ENCODE measurements around the gene VARS2. TPM values are rescaled to one million over a fixed set of nuclear protein-coding genes. Genes with fewer than 3 reads are reported as not detected.

Gene VARS2
- total and polyA plus RNA-seq, 4 donors, result 9.4 to 23.3 (median 16.3) TPM

DNA sequence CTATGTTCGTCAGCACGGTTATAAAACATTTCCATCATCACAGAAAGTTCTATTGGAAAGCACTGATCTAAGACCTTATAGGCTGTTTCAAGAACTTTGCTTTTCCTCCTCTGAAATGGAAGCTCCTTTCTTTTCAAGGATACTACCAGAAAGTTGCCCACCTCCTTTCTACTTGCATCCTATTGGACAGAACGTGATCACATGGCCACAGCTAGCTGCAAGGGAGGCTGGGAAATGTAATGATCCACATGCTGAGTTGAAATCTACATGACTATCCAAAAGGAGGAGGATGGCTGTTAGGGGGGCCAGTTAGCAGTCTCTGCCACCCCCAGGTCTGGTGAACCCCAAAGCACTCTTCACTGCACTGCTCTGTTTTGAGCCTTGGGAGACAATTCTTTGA is 14.6 kb downstream of the VARS2 start:
- no peak for DNase-seq (ENCODE audit: low spot score)
- H3K36me3 ChIP-seq (ENCODE audit: control insufficient read depth in 4 of 4, insufficient read depth in 3 of 4, low read depth in 1 of 4, low read length in 3 of 4), result peaks cover 4 to 28% (median 9%) of the 10 kb centered on the region in 4 donors
- no peaks in the 10 kb centered on the region for H3K4me1 ChIP-seq (ENCODE audit: control insufficient read depth in 4 of 4, insufficient read depth in 4 of 4, low read length in 3 of 4)
- peaks cover 0 to 3% (median 1%) of the 10 kb centered on the region in 4 donors for H3K9me3 ChIP-seq (ENCODE audit: control insufficient read depth in 4 of 4, low read length in 3 of 4)
- no peak overlapping the region for H3K27ac ChIP-seq (ENCODE audit: low read depth in 1 of 2, low read length in 2 of 2)
- 99% methylated on average over 3 of the region's 3 CpGs for WGBS
- no peaks in the 10 kb centered on the region for H3K27me3 ChIP-seq (ENCODE audit: control insufficient read depth in 4 of 4, insufficient read depth in 4 of 4, low read length in 3 of 4)
- no peak overlapping the region for H3K4me3 ChIP-seq (ENCODE audit: low read depth in 1 of 3, low read length in 3 of 3)
- H3K9ac ChIP-seq (ENCODE audit: low read depth in 1 of 2, low read length in 2 of 2), result no peak overlapping the region
- TF ChIP-seq TAF1 (conservative IDR thresholded peaks at IDR 0.05) (no peak), RAD21 (IDR thresholded peaks at IDR 0.05) (no peak), FOXA2 (IDR thresholded peaks at IDR 0.05) (no peak), HNF4G (IDR thresholded peaks at IDR 0.05) (no peak), RXRA (IDR thresholded peaks at IDR 0.05) (no peak), YY1 (IDR thresholded peaks at IDR 0.05) (no peak), JUND (IDR thresholded peaks at IDR 0.05) (no peak), NR2F2 (IDR thresholded peaks at IDR 0.05) (no peak), GABPA (IDR thresholded peaks at IDR 0.05 in 1 of 2, conservative IDR thresholded peaks at IDR 0.05 in 1 of 2) (no peak)
- TF ChIP-seq, protein P1, sequence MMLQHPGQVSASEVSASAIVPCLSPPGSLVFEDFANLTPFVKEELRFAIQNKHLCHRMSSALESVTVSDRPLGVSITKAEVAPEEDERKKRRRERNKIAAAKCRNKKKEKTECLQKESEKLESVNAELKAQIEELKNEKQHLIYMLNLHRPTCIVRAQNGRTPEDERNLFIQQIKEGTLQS (IDR thresholded peaks at IDR 0.05), result no peak
- TF ChIP-seq, protein P2, sequence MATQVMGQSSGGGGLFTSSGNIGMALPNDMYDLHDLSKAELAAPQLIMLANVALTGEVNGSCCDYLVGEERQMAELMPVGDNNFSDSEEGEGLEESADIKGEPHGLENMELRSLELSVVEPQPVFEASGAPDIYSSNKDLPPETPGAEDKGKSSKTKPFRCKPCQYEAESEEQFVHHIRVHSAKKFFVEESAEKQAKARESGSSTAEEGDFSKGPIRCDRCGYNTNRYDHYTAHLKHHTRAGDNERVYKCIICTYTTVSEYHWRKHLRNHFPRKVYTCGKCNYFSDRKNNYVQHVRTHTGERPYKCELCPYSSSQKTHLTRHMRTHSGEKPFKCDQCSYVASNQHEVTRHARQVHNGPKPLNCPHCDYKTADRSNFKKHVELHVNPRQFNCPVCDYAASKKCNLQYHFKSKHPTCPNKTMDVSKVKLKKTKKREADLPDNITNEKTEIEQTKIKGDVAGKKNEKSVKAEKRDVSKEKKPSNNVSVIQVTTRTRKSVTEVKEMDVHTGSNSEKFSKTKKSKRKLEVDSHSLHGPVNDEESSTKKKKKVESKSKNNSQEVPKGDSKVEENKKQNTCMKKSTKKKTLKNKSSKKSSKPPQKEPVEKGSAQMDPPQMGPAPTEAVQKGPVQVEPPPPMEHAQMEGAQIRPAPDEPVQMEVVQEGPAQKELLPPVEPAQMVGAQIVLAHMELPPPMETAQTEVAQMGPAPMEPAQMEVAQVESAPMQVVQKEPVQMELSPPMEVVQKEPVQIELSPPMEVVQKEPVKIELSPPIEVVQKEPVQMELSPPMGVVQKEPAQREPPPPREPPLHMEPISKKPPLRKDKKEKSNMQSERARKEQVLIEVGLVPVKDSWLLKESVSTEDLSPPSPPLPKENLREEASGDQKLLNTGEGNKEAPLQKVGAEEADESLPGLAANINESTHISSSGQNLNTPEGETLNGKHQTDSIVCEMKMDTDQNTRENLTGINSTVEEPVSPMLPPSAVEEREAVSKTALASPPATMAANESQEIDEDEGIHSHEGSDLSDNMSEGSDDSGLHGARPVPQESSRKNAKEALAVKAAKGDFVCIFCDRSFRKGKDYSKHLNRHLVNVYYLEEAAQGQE (IDR thresholded peaks at IDR 0.05), result no peak
- TF ChIP-seq, protein P3, sequence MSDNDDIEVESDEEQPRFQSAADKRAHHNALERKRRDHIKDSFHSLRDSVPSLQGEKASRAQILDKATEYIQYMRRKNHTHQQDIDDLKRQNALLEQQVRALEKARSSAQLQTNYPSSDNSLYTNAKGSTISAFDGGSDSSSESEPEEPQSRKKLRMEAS (IDR thresholded peaks at IDR 0.05), result no peak
- TF ChIP-seq, protein P4, sequence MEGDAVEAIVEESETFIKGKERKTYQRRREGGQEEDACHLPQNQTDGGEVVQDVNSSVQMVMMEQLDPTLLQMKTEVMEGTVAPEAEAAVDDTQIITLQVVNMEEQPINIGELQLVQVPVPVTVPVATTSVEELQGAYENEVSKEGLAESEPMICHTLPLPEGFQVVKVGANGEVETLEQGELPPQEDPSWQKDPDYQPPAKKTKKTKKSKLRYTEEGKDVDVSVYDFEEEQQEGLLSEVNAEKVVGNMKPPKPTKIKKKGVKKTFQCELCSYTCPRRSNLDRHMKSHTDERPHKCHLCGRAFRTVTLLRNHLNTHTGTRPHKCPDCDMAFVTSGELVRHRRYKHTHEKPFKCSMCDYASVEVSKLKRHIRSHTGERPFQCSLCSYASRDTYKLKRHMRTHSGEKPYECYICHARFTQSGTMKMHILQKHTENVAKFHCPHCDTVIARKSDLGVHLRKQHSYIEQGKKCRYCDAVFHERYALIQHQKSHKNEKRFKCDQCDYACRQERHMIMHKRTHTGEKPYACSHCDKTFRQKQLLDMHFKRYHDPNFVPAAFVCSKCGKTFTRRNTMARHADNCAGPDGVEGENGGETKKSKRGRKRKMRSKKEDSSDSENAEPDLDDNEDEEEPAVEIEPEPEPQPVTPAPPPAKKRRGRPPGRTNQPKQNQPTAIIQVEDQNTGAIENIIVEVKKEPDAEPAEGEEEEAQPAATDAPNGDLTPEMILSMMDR (IDR thresholded peaks at IDR 0.05; ENCODE audit: low read depth, low read length, missing input control), result no peak

DNA sequence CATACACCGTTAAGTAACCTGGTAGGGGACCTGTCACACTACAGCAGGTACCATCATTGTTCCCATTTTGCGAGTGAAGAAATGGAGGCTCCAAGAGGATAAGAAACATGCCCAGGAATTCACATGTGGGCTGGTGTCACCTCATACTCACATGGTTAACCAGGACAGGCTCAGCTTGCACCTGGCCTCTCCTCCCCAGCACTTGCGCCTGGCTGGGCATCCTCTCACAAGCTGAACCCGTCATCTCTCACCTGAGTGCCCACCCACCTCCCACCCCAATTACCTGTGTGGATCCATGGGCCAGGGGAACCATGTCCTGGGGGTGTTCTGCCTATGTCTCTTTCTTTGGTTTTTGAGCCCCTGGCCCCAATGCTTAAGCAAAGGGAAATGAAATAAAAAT is 16.5 kb downstream of the VARS2 start:
- 94% methylated on average over 4 of the region's 4 CpGs for WGBS
- H3K4me3 ChIP-seq (ENCODE audit: low read depth in 1 of 3, low read length in 3 of 3), result no peak overlapping the region
- no peak for TF ChIP-seq RXRA (IDR thresholded peaks at IDR 0.05)
- TF ChIP-seq RAD21 (IDR thresholded peaks at IDR 0.05), result no peak
- TF ChIP-seq, protein P5, sequence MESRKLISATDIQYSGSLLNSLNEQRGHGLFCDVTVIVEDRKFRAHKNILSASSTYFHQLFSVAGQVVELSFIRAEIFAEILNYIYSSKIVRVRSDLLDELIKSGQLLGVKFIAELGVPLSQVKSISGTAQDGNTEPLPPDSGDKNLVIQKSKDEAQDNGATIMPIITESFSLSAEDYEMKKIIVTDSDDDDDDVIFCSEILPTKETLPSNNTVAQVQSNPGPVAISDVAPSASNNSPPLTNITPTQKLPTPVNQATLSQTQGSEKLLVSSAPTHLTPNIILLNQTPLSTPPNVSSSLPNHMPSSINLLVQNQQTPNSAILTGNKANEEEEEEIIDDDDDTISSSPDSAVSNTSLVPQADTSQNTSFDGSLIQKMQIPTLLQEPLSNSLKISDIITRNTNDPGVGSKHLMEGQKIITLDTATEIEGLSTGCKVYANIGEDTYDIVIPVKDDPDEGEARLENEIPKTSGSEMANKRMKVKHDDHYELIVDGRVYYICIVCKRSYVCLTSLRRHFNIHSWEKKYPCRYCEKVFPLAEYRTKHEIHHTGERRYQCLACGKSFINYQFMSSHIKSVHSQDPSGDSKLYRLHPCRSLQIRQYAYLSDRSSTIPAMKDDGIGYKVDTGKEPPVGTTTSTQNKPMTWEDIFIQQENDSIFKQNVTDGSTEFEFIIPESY (IDR thresholded peaks at IDR 0.05), result no peak
- no peak for TF ChIP-seq GABPA (IDR thresholded peaks at IDR 0.05 in 1 of 2, conservative IDR thresholded peaks at IDR 0.05 in 1 of 2)
- TF ChIP-seq EGR1 (IDR thresholded peaks at IDR 0.05; ENCODE audit: low read depth in 2 of 2), result no peak
- no peak for TF ChIP-seq JUND (IDR thresholded peaks at IDR 0.05)
- TF ChIP-seq, protein P1 (IDR thresholded peaks at IDR 0.05), result no peak
- no peak for TF ChIP-seq FOXA2 (IDR thresholded peaks at IDR 0.05)
- TF ChIP-seq, protein P2 (IDR thresholded peaks at IDR 0.05), result no peak
- no peak for TF ChIP-seq TAF1 (conservative IDR thresholded peaks at IDR 0.05)
- TF ChIP-seq, protein P4 (IDR thresholded peaks at IDR 0.05; ENCODE audit: low read depth, low read length, missing input control), result no peak
- TF ChIP-seq FOXA1 (IDR thresholded peaks at IDR 0.05), result no peak
- no peak for TF ChIP-seq NR2F2 (IDR thresholded peaks at IDR 0.05)
- TF ChIP-seq HNF4G (IDR thresholded peaks at IDR 0.05), result no peak

More for the DNA sequence above, 16.5 kb downstream of the VARS2 start:
- Histone ChIP-seq H3K9ac (ENCODE audit: low read depth in 1 of 2, low read length in 2 of 2) (no peak overlapping the region), H3K4me1 (ENCODE audit: control insufficient read depth in 4 of 4, insufficient read depth in 4 of 4, low read length in 3 of 4) (no peaks in the 10 kb centered on the region), H3K36me3 (ENCODE audit: control insufficient read depth in 4 of 4, insufficient read depth in 3 of 4, low read depth in 1 of 4, low read length in 3 of 4) (peaks cover 4 to 19% (median 7%) of the 10 kb centered on the region in 4 donors), H3K27ac (ENCODE audit: low read depth in 1 of 2, low read length in 2 of 2) (no peak overlapping the region), H3K27me3 (ENCODE audit: control insufficient read depth in 4 of 4, insufficient read depth in 4 of 4, low read length in 3 of 4) (no peaks in the 10 kb centered on the region), H3K9me3 (ENCODE audit: control insufficient read depth in 4 of 4, low read length in 3 of 4) (peaks cover 0 to 3% (median 1%) of the 10 kb centered on the region in 4 donors)
- no peak for DNase-seq (ENCODE audit: low spot score)
